ENCODE data around the gene LRRTM4.
"Not testable (repeated sequence)": the region's sequence is repeated elsewhere in the genome, so short reads cannot be mapped to it uniquely, and the experiment has no call there.

LRRTM4 gene

GRCh38 chr2:77081597-77081996 lies 440.6 kb downstream of the LRRTM4 start:
- DNase-seq (ENCODE audit: low spot score), result no peak

GRCh38 chr2:77064324-77064723 lies 457.9 kb downstream of the LRRTM4 start:
- DNase-seq (ENCODE audit: low spot score), result no peak

- no peak for DNase-seq (ENCODE audit: low spot score)
These were observed 467.2 kb downstream of the LRRTM4 start for GRCh38 chr2:77054938-77055337.

GRCh38 chr2:77046339-77046738 lies 475.8 kb downstream of the LRRTM4 start:
- DNase-seq (ENCODE audit: low spot score), result no peak

GRCh38 chr2:77045456-77045855 lies 476.7 kb downstream of the LRRTM4 start:
- DNase-seq (ENCODE audit: low spot score), result not testable (repeated sequence)

GRCh38 chr2:77034445-77034844 lies 487.7 kb downstream of the LRRTM4 start:
- no peak for DNase-seq (ENCODE audit: low spot score)

- not testable (repeated sequence) for DNase-seq (ENCODE audit: low spot score)
These were observed 492.9 kb downstream of the LRRTM4 start for GRCh38 chr2:77029237-77029636.

GRCh38 chr2:77028032-77028600 lies 494.1 kb downstream of the LRRTM4 start:
- no peak for DNase-seq (ENCODE audit: low spot score)

- no peak for DNase-seq (ENCODE audit: low spot score)
These were observed 496.5 kb downstream of the LRRTM4 start for GRCh38 chr2:77025714-77026113.

GRCh38 chr2:77021161-77021560 lies 501.0 kb downstream of the LRRTM4 start:
- no peak for DNase-seq (ENCODE audit: low spot score)

GRCh38 chr2:77018219-77018618 lies 504.0 kb downstream of the LRRTM4 start:
- DNase-seq (ENCODE audit: low spot score), result peak; percentile 48

- no peak for DNase-seq (ENCODE audit: low spot score)
These were observed 504.8 kb downstream of the LRRTM4 start for GRCh38 chr2:77017355-77017745.

- no peak for DNase-seq (ENCODE audit: low spot score)
These were observed 505.5 kb downstream of the LRRTM4 start for GRCh38 chr2:77016443-77017354.

- DNase-seq (ENCODE audit: low spot score), result no peak
These were observed 508.2 kb downstream of the LRRTM4 start for GRCh38 chr2:77013953-77014352.

GRCh38 chr2:77013457-77013856 lies 508.7 kb downstream of the LRRTM4 start:
- DNase-seq (ENCODE audit: low spot score), result no peak

GRCh38 chr2:77009307-77009706 lies 512.9 kb downstream of the LRRTM4 start:
- peak; percentile 57 for DNase-seq (ENCODE audit: low spot score)

- peak; percentile 41 for DNase-seq (ENCODE audit: low spot score)
These were observed 513.3 kb downstream of the LRRTM4 start for GRCh38 chr2:77008853-77009252.

- DNase-seq (ENCODE audit: low spot score), result no peak
These were observed 514.5 kb downstream of the LRRTM4 start for GRCh38 chr2:77007686-77008085.

- DNase-seq (ENCODE audit: low spot score), result peak; percentile 94
These were observed 516.7 kb downstream of the LRRTM4 start for GRCh38 chr2:77005522-77005921.

GRCh38 chr2:77001895-77002294 lies 520.3 kb downstream of the LRRTM4 start:
- no peak for DNase-seq (ENCODE audit: low spot score)

- no peak for DNase-seq (ENCODE audit: low spot score)
These were observed 523.5 kb downstream of the LRRTM4 start for GRCh38 chr2:76998704-76999103.

GRCh38 chr2:76998152-76998551 lies 524.0 kb downstream of the LRRTM4 start:
- no peak for DNase-seq (ENCODE audit: low spot score)

GRCh38 chr2:76997296-76997695 lies 524.9 kb downstream of the LRRTM4 start:
- DNase-seq (ENCODE audit: low spot score), result no peak

All from kidney tubule cell (primary cell).